Keratinocyte (primary cell): ENCODE measurements around the gene KCTD17. TPM values are rescaled to one million over a fixed set of nuclear protein-coding genes. Genes with fewer than 3 reads are reported as not detected.

Source experiments
- DNase-seq: peaks from one replicate; pipeline ENCODE4 v3.0.0-alpha.2; 2011; ENCODE audit warnings: low read depth, missing footprints, low spot score
- FAIRE-seq: peaks from 2 replicates; lab custom pipeline; 2011; peaks lifted over from hg19 to GRCh38; lab: Jason Lieb, UNC
- H2AFZ ChIP-seq: 2 replicates; pipeline ENCODE4 v1.6.0; 2012; ENCODE audit warnings: low read length, control low read depth, inconsistent platforms; ENCODE audit not compliant: control insufficient read depth
- H3K27ac ChIP-seq: 2 replicates; pipeline ENCODE4 v1.5.1; 2011; ENCODE audit warnings: low read length; ENCODE audit not compliant: control insufficient read depth, insufficient read depth
- H3K27me3 ChIP-seq: 3 replicates; pipeline ENCODE4 v1.6.0; 2011; ENCODE audit warnings: low read length; ENCODE audit not compliant: control insufficient read depth, insufficient read depth; ENCODE audit errors: extremely low read depth
- H3K36me3 ChIP-seq, 2 experiments: 2 replicates in 1 of 2; 3 replicates in 1 of 2; pipeline ENCODE4 v1.5.1; 2011; ENCODE audit warnings: low read length in 2 of 2, mild to moderate bottlenecking in 1 of 2; ENCODE audit not compliant: control insufficient read depth in 2 of 2, insufficient read depth in 2 of 2; ENCODE audit errors: extremely low read depth in 1 of 2
- H3K4me1 ChIP-seq: 3 replicates; pipeline ENCODE4 v1.5.1; 2011; ENCODE audit warnings: low read length; ENCODE audit not compliant: control insufficient read depth, insufficient read depth; ENCODE audit errors: extremely low read depth
- H3K4me2 ChIP-seq: 3 replicates; pipeline ENCODE4 v1.6.0; 2011; ENCODE audit warnings: low read depth, low read length; ENCODE audit not compliant: control insufficient read depth, insufficient read depth; ENCODE audit errors: extremely low read depth
- H3K4me3 ChIP-seq, 3 experiments: fragments of 200-600 bp in 1 of 3; sonication (generic) in 1 of 3; 2 replicates in 2 of 3; 3 replicates in 1 of 3; pipeline ENCODE4 v1.5.1; 2011 to 2016; ENCODE audit warnings: low read length in 3 of 3, mild to moderate bottlenecking in 3 of 3, control low read depth in 2 of 3, inconsistent platforms in 1 of 3, low read depth in 1 of 3, mixed read lengths in 1 of 3, mixed run types in 1 of 3, moderate library complexity in 1 of 3; ENCODE audit not compliant: control insufficient read depth in 2 of 3, insufficient read depth in 2 of 3; ENCODE audit errors: extremely low read depth in 1 of 3
- H3K79me2 ChIP-seq: 2 replicates; pipeline ENCODE4 v1.6.0; 2012; ENCODE audit warnings: low read length; ENCODE audit not compliant: control insufficient read depth, insufficient read depth
- H3K9ac ChIP-seq: 3 replicates; pipeline ENCODE4 v1.6.0; 2011; ENCODE audit warnings: low read length; ENCODE audit not compliant: control insufficient read depth, insufficient read depth; ENCODE audit errors: extremely low read depth
- H3K9me1 ChIP-seq: 3 replicates; pipeline ENCODE4 v1.6.0; 2011; ENCODE audit warnings: low read length; ENCODE audit not compliant: control insufficient read depth, insufficient read depth; ENCODE audit errors: extremely low read depth
- H3K9me3 ChIP-seq: 2 replicates; pipeline ENCODE4 v1.5.1; 2012; ENCODE audit warnings: low read depth, low read length; ENCODE audit not compliant: control insufficient read depth
- H4K20me1 ChIP-seq: 3 replicates; pipeline ENCODE4 v1.6.0; 2011; ENCODE audit warnings: low read length; ENCODE audit not compliant: control insufficient read depth, insufficient read depth; ENCODE audit errors: extremely low read depth
- EZH2 ChIP-seq: IDR thresholded peaks from one replicate; pipeline ENCODE4 v1.6.1; 2012; ENCODE audit warnings: inconsistent platforms, mild to moderate bottlenecking, low read length, moderate library complexity
- dilution Hi-C: fragments of 300-500 bp; cut with MboI; formaldehyde crosslinking; loops from one replicate; pipeline ENCODE4 v1.7.0; 2020; ENCODE audit warnings: low sequenced_read_pairs; ENCODE audit not compliant: extremely low pct_ligation_motif_present
- polyA plus RNA-seq, 5 experiments: library from polyadenylated mRNA; depleted of rRNA in 3 of 5; stranded (reverse) in 3 of 5; stranded (forward) in 1 of 5; unstranded in 1 of 5; fragments of >200 nt; gene quantifications; 1 replicate in 1 of 5; 2 replicates in 3 of 5; 3 replicates in 1 of 5; pipeline versions ENCODE4 v1.2.1 to v1.2.3, GENCODE V29; 2011 to 2012; ENCODE audit warnings: missing spikeins in 2 of 5, low read depth in 1 of 5, low replicate concordance in 1 of 5
- TF ChIP-seq, protein P1 (sequence below), 3 experiments: IDR thresholded peaks in 1 of 3; conservative IDR thresholded peaks in 1 of 3; optimal IDR thresholded peaks in 1 of 3; 2 replicates in 2 of 3; 3 replicates in 1 of 3; pipeline versions ENCODE3 to v1.5.1; 2011; ENCODE audit warnings: low read length in 3 of 3, mild to moderate bottlenecking in 3 of 3, moderate library complexity in 2 of 3, control low read depth in 1 of 3, inconsistent platforms in 1 of 3; ENCODE audit not compliant: insufficient read depth in 2 of 3; ENCODE audit errors: extremely low read depth in 1 of 3

The KCTD17 gene
- polyA plus RNA-seq, 1 donor (not counting 4 experiments of a cell fraction or from before 2014, with no cell fraction given) = 16.3 TPM

DNA sequence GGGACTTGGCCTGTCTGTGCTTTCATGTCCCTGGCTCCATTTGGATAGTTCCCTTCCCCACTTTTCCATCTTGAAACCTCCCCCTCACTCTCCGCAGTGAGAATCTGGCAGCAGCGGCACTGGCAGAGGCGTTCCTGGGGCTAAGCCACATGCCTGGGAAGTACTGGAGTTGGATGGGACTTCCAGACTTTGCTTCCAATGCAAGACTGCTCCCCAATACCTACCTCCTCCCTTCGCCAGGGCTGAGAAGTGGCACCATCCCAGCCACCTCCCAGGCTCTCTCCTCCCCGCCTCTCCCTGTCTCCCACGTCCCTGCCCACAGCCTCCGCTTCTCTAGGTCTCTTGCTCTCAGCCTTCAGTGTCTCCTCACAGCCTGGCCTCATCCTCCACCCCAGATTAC, 48.9 kb upstream of the KCTD17 start:
- H2AFZ ChIP-seq = no peak overlapping the region
- no peaks in the 10 kb centered on the region for H3K36me3 ChIP-seq
- no peaks in the 10 kb centered on the region for H4K20me1 ChIP-seq
- H3K27me3 ChIP-seq = peaks cover 24% of the 10 kb centered on the region
- H3K4me2 ChIP-seq = no peak overlapping the region
- no peaks in the 10 kb centered on the region for H3K9me3 ChIP-seq
- dilution Hi-C loops = no loop called here
- H3K4me3 ChIP-seq = no peak overlapping the region
- no peak for TF ChIP-seq EZH2
- H3K79me2 ChIP-seq = no peaks in the 10 kb centered on the region
- no peak overlapping the region for H3K9ac ChIP-seq
- no peak overlapping the region for H3K27ac ChIP-seq
- no peaks in the 10 kb centered on the region for H3K9me1 ChIP-seq
- FAIRE-seq (no peak), DNase-seq (no peak)
- H3K4me1 ChIP-seq = peaks cover 6% of the 10 kb centered on the region

DNA sequence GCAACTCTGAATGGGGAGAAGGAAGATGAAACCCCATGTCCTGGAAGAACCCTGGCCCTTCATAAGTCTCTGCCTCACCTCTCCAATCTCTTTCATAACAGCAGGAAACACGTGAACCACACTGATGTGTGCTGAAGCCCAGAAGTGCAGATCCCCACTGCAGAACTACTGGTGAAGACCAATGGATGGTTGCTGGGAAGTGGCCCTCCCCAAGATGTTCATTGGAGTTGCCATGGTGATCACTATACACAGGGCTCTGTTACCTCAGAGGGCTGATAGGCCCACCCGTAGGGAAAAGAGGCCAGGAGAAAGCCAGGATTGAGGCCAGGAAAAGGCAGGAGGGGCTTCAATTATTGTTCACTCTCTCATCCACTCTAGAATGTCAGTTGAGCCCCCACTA, 43.9 kb upstream of the KCTD17 start:
- Histone ChIP-seq H3K27me3 (peaks cover 26% of the 10 kb centered on the region), H2AFZ (no peak overlapping the region), H3K9me3 (no peaks in the 10 kb centered on the region), H3K36me3 (no peaks in the 10 kb centered on the region), H3K79me2 (no peaks in the 10 kb centered on the region), H3K4me3 (no peak overlapping the region), H3K9me1 (no peaks in the 10 kb centered on the region), H4K20me1 (no peaks in the 10 kb centered on the region), H3K4me1 (no peaks in the 10 kb centered on the region), H3K4me2 (no peak overlapping the region), H3K27ac (no peak overlapping the region), H3K9ac (no peak overlapping the region)
- FAIRE-seq (no peak), DNase-seq (no peak)
- no peak for TF ChIP-seq EZH2
- TF ChIP-seq, protein P1, sequence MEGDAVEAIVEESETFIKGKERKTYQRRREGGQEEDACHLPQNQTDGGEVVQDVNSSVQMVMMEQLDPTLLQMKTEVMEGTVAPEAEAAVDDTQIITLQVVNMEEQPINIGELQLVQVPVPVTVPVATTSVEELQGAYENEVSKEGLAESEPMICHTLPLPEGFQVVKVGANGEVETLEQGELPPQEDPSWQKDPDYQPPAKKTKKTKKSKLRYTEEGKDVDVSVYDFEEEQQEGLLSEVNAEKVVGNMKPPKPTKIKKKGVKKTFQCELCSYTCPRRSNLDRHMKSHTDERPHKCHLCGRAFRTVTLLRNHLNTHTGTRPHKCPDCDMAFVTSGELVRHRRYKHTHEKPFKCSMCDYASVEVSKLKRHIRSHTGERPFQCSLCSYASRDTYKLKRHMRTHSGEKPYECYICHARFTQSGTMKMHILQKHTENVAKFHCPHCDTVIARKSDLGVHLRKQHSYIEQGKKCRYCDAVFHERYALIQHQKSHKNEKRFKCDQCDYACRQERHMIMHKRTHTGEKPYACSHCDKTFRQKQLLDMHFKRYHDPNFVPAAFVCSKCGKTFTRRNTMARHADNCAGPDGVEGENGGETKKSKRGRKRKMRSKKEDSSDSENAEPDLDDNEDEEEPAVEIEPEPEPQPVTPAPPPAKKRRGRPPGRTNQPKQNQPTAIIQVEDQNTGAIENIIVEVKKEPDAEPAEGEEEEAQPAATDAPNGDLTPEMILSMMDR (optimal IDR thresholded peaks at IDR 0.05 in 1 of 3, IDR thresholded peaks at IDR 0.05 in 1 of 3, conservative IDR thresholded peaks at IDR 0.05 in 1 of 3; ENCODE audit: extremely low read depth in 1 of 3, insufficient read depth in 2 of 3, low read length in 3 of 3) = no peak
- dilution Hi-C loops = no loop called here

DNA sequence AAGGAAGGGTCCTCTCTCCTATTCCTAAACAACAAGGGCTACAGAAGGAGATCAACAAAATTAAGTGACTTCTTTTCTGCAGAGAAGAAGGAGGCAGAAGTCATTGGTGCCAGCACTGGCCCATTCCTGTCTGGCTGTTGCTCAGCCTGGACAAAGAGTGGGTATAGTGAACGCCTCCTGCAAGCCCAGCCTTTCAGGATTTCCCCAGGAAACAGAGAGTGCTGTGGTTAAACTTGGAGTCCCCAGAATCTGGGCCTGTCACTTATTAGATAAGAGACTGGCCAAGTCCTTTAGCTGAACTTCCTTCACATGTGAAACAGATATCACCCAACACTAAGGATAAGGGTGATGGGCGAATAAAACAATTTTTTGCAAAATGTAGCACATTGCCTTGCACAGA, 43.2 kb upstream of the KCTD17 start:
- Histone ChIP-seq H3K9ac (no peak overlapping the region), H3K4me2 (no peak overlapping the region), H3K27ac (no peak overlapping the region), H3K4me3 (no peak overlapping the region), H3K36me3 (no peaks in the 10 kb centered on the region), H4K20me1 (no peaks in the 10 kb centered on the region), H3K4me1 (no peaks in the 10 kb centered on the region), H3K9me3 (no peaks in the 10 kb centered on the region), H2AFZ (no peak overlapping the region), H3K9me1 (no peaks in the 10 kb centered on the region), H3K27me3 (peaks cover 19% of the 10 kb centered on the region), H3K79me2 (no peaks in the 10 kb centered on the region)
- no peak for FAIRE-seq
- TF ChIP-seq, protein P1 (optimal IDR thresholded peaks at IDR 0.05 in 1 of 3, IDR thresholded peaks at IDR 0.05 in 1 of 3, conservative IDR thresholded peaks at IDR 0.05 in 1 of 3; ENCODE audit: extremely low read depth in 1 of 3, insufficient read depth in 2 of 3, low read length in 3 of 3) = no peak
- no peak for TF ChIP-seq EZH2
- dilution Hi-C loops = no loop called here
- DNase-seq = no peak
